Loucy (cell line): Measurements from ENCODE around the gene IL1R1.

Experiments
- CTCF ChIP-seq: fragments of 200-600 bp; sonication (generic); conservative IDR thresholded peaks from 2 replicates; pipeline ENCODE4 v1.5.1; 2014; ENCODE audit warnings: mild to moderate bottlenecking, antibody characterized with exemption, low read length
- EZH2phosphoT487 ChIP-seq: fragments of 200-600 bp; IDR thresholded peaks from 2 replicates; pipeline ENCODE4 v1.6.1; 2018; ENCODE audit warnings: antibody characterized with exemption, mild to moderate bottlenecking, moderate library complexity, borderline replicate concordance

GRCh38 chr2:102122115-102122514, 20.4 kb upstream of the IL1R1 start:
- no peak for TF ChIP-seq CTCF
- no peak for TF ChIP-seq EZH2phosphoT487
